NCI-H82 treated with DMSO at 0.1 percent for 48 hours (cell line): ENCODE results near the gene TNRC18.

Source experiments
- DNase-seq: peaks from one replicate; lab custom pipeline; 2025; ENCODE audit not compliant: unreplicated experiment; lab: John Stamatoyannopoulos, UW

TNRC18 gene

DNA sequence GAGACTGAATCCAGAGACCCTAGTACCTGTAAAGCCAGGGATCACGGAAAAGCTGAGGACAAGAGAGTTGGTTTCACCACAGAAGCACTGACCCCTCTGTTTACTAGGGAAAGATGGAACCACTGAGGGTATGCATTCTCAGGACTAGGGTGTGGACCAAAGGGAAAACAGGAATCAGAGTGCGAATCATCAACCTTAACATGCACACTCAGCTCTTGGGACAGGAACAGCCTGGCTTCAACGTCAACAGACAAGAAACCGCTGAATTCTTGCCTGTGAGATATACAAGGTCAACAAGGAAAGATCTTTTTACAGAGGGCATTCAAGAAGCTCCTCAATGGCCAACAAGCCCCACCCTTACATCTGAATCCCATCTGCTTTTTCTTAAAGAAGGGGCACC is 14.9 kb downstream of the TNRC18 start:
- no peak for DNase-seq

DNA sequence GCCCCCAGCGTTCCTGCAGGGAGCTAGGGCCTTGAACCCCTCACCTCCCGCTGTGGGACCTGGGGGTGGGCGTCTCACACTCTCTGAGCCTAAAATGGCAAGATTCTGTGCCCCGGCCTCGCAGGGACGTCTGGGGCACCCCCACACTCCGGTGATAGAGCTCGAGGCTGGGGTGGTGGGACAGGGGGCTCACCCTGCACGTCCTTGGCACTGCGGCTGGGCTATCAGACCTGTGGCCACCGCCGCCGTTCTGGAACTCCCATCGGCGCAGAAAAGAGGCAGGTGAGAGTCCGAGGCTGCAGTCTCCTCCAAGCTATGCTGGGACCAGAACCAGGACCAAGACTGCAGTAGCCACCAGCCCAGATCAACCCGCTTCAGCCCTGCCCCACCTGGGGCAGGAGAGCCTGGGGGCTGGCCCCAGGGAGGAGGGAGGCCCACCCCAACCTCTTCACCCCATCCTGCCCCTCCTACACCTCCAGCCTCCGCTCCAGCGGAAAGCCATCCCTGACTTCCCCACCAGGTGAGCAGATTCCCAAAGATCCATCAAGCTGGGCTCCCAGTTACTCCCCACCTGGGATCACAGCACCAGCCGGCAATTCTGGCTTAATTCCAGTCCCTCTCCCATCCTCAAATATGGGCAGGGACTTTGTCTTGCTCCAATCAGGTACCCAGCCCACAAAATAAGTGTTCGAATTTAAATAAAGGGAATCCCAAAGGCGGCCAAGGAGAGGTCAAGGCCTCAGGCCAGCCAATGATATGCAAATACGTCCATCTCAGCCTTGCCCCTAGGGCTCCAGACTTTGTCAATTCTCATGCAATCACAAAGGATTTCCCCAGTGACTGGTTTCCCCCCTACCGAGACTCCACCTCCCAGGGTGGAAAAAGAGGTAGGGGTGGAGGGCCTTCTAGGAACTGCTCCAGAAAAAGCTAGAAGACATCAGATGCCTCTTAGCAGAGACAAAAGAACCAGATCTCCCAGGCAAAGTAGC is 16.4 kb downstream of the TNRC18 start:
- DNase-seq: no peak

DNA sequence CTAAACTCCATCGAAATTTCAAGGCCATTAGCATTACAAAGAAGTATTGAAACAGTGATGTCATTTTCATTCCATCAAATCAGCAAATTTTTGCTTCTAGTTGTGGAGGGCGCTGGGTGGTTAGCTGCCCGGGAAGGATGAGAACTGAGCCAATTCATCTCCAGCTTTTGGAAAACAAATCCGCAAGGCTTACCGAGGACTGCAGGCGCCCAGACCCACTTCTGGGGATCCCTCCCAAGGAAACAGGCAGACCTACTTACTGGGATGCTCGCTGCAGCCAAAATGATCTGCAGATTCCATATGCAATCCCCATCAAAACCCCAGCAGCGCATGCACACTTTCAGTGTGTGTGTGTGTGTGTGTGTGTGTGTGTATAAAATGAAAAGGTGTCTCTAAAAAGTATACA is 19.2 kb downstream of the TNRC18 start:
- DNase-seq: no peak

- DNase-seq: no peak
Measured at GRCh38 chr7:5403442-5403841, 20.2 kb downstream of the TNRC18 start.

DNA sequence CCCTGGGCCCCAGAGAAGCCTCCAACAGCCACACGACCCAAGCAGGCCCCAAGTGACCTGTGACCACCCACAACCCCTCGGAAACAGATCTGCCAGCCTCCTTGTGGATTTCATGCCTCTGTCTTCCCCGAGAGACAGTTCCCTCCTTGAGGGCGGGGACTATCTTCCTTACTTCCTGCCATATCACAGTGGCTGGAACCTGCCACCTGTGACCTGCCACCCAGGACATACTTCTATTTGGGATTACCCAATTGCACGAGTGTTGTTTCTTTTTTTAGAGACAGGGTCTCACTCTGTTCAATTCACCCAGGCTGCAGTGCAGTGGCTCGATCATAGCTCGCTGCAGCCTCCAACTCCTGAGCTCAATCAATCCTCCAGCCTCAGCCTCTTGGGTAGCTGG is 25.9 kb downstream of the TNRC18 start:
- no peak for DNase-seq

GRCh38 chr7:5396999-5397663 is 26.5 kb downstream of the TNRC18 start:
- no peak for DNase-seq

DNA sequence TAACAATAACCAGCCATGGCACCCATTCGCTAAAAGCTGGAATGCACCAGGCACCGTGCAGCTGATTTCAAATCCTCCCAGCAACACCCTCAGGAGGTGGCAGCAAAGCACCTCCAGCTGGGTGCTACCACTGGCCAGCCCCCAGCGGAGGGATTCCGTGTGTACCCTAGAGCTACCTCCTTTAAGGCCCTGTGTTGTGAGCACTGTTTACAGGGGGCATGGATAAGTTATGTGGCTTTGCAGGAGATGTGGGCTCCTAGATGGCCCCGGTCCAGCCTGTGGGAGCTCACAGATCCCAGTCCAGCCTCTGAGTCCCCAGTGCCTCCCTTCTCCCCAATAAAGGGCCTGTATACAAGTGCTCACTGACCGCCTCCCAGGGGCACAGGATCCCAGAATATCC is 27.1 kb downstream of the TNRC18 start:
- DNase-seq: no peak

DNA sequence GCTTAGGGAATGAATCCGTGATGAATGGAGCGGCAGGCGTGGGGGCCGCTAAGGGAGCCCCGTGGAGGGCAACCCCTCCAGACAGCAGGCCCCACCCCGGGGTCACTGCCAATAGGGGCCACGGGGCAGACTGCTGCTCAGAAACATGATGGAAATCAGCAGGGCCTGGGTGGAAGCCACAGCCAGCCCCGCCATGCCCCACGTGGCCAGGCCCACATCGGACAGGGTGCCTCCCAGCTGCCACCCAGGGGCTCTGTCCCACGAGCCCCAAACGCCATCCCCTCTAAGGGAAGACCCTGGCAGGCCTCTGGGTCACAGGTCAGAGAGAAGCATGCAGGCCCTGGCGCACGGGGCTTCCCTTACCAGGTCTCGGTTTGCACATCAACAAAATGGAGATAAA is 28.4 kb downstream of the TNRC18 start:
- DNase-seq: no peak

GRCh38 chr7:5394264-5395105 is 29.1 kb downstream of the TNRC18 start:
- no peak for DNase-seq

DNA sequence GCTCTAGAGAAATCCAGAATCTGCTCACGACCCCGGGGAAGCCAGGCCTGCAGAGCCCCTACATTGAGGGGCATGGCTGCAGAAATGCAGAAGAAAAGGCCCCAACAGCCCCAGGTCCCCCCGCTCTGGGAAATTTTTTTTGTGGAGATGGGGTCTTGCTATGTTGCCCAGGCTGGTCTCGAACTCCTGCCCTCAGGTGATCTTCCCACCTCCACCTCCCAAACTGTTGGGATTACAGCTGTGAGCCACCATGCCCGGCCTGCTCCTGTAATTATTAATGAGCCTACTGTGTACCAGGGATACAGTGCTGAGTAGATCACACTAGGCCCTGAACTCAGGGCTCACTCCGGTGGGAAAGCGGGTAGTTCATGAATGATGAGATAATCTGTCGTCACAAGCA is 29.9 kb downstream of the TNRC18 start:
- no peak for DNase-seq

- DNase-seq: no peak
Measured at GRCh38 chr7:5393328-5393727, 30.3 kb downstream of the TNRC18 start.

DNA sequence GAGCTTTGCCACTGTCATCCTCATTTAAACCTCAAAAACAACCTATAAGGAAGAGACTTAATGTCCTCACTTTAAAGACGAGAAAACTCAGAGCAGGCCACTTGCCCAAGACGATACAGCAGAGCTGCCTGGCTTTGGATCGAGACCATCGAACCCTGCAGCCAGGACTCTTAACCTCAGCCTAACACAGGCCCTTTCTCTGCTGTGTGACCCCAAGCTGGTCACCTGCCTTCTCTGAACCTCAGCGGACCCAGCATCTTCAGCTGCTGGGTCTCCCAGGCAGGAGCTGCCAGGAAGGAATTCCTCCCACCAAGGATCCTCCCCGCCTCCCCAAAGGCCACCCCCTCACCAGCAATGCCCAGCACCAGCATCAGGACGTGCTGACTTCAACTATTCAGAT is 32.7 kb downstream of the TNRC18 start:
- no peak for DNase-seq

- DNase-seq: no peak
Measured at GRCh38 chr7:5388905-5389433, 34.7 kb downstream of the TNRC18 start.

DNA sequence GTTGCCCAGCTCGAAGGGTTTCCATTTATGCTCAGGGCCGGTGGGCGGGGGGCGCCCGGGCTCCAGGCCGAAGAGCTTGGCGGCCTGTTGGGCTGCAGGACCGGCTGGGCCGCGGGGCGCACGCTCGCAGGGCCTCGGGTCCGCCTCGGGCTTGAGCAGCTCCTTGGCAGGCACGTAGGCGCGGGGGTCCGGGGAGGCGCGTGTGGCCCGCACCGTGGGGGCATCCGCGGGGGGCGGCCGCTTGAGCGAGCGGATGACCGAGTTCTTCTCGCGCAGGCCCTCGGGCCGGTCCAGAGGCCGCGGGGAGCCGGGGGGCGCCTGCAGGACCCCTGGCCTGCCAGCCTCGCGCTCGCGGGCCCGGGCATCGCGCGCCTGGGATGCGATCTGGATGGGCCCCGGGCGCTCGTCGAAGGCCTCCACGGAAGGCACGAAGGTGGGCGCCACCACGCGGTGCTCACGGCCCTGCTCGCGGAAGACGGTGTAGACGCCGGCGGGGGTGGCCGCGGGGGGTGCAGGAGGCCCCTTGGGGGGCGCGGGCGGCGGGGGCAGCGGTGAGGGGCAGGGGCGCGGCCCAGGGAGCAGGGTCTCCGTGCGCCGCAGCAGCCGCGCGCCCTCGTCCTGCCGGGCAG is 35.2 kb downstream of the TNRC18 start:
- no peak for DNase-seq

DNA sequence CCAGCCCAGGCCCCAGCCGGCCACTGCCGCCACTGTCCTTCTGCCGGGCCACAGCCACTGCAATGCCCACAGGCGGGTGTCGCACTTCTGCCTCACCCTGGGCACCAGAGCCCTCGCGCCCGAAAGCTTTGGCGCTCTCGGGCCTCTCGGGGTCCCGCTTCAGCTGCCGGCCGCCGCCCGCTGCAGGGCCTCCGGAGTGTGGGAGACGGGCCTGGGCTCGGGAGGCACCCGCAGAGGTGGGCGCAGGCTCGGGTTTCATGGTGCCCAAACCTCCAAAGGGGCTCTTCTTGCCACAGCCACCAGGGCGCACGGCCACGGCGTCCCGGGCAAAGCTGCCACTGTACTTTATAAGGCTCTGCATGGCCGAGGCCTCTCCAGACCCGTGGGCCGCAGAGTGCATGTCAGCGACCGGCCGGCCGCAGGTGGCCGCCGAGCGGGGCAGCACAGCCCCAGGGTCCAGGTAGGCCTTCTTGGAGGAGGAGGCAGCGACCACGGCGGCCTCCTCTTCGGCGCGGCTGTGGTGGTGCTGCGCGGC is 35.9 kb downstream of the TNRC18 start:
- no peak for DNase-seq

GRCh38 chr7:5384618-5385017 is 39.0 kb downstream of the TNRC18 start:
- no peak for DNase-seq

DNA sequence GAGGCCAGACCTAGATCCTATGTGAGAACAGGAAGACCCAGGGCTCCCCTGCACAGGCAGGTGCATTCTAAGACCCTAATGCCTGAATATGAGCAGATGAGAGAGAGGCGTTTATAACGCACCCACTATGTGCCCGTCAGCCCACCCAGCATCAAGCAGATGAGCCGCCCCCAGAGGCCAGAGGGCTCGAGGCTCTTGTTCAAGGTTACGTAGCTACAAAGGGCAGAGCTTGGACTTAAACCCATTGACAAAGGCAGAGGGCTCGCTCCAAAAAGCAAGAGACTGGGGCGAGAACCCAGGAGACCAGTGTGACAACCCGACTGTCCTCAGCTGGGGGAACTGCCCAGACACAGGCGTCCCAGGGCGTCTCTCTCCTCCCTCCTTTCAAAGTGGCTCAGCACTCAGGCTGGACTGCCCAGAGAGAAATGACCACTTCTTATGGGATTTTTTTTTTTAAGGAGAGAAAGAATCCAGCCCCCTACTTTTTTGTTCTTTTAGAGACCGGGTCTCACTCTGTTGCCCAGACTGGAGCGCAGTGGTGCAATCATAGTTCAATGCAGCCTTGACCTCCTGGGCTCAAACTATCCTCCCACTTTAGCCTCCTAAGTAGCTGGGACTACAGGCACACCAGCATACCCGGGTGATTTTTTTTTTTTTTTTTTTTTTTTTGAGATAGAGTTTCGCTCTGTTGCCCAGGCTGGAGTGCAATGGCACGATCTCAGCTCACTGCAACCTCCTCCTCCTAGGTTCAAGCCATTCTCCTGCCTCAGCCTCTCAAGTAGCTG is 40.1 kb downstream of the TNRC18 start:
- DNase-seq: no peak

DNA sequence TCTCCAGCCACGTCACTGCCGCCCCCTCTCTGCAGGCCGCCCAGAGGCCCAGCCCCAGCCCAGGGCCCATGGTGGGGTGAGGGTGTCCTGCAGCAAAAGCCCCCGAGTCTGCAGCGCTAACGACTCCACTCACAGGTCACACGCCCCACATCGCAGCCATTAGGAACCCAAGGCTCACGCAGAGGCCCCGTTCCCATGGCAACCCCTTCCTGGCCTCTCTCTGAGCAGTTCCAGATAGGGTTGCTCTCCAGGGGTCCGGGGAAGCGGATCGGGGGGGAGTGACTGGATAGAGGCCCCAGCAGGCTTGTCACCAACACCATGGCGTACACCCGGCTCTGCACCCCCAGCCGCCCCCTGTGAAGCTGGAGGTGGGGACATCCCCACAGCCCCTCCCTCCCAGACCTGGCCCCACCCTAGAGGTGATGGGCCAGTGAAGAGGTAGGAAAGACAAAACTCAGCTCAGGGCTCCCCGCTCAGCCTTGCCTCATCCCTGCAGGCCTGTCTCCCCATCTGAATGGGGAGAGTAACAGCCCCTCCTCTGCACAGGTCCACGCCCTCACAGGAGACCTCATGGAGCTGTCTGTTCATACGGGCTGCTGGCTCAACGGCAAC is 41.2 kb downstream of the TNRC18 start:
- DNase-seq: no peak

GRCh38 chr7:5381071-5381772 is 42.4 kb downstream of the TNRC18 start:
- no peak for DNase-seq
